CD4-positive, alpha-beta T cell (primary cell): ENCODE results near the gene SERPINE2. TPM values are rescaled to one million over a fixed set of nuclear protein-coding genes. Genes with fewer than 3 reads are reported as not detected.
A peak's percentile ranks its signal among the peaks of the same experiment; 100 is the strongest.

Experiments used
- ATAC-seq: fragments of 200-7000 bp; cut with Tn5 transposase; one replicate; pipeline ENCODE4 v1.10.0; 2022; ENCODE audit warnings: mild to moderate bottlenecking; ENCODE audit not compliant: poor library complexity
- CTCF ChIA-PET: fragments of 350-600 bp; sonication (Branson Sonifier 250); formaldehyde crosslinking; loops from one replicate; lab custom pipeline; 2021; ENCODE audit warnings: antibody characterized with exemption, inconsistent platforms; lab: Charles Lee
- POLR2A ChIA-PET: fragments of 350-600 bp; sonication (Branson Sonifier 250); formaldehyde crosslinking; loops from one replicate; lab custom pipeline; 2021; ENCODE audit warnings: antibody characterized with exemption, inconsistent platforms; lab: Charles Lee
- DNase-seq, 14 experiments: peaks; one replicate each; pipeline ENCODE4 v3.0.0-alpha.2; 2013 to 2020; ENCODE audit warnings: mixed read lengths in 2 of 14
- H3K27ac ChIP-seq, 2 donors: one replicate each; pipeline versions ENCODE4 v1.5.1 to v1.7.0; 2013; ENCODE audit warnings: low read length in 2 of 2, low read depth in 1 of 2, mild to moderate bottlenecking in 1 of 2
- H3K27me3 ChIP-seq, 2 experiments: 1 replicate in 1 of 2; 2 replicates in 1 of 2; pipeline versions ENCODE4 v1.6.1 to v1.7.0; 2013; ENCODE audit warnings: low read length in 2 of 2, control low read depth in 1 of 2, mild to moderate bottlenecking in 1 of 2, moderate library complexity in 1 of 2; ENCODE audit not compliant: insufficient read depth in 2 of 2, control insufficient read depth in 1 of 2
- H3K36me3 ChIP-seq: one replicate; pipeline ENCODE4 v1.6.1; 2013; ENCODE audit warnings: low read length, control low read depth; ENCODE audit not compliant: insufficient read depth
- H3K4me1 ChIP-seq: one replicate; pipeline ENCODE4 v1.6.1; 2013; ENCODE audit warnings: low read length, control low read depth; ENCODE audit not compliant: insufficient read depth
- H3K4me3 ChIP-seq: one replicate; pipeline ENCODE4 v1.5.1; 2013; ENCODE audit warnings: mild to moderate bottlenecking, low read length, moderate library complexity
- H3K9me3 ChIP-seq, 2 experiments: 1 replicate in 1 of 2; 2 replicates in 1 of 2; pipeline versions ENCODE4 v1.6.1 to v1.7.0; 2013; ENCODE audit warnings: low read length in 2 of 2, mild to moderate bottlenecking in 2 of 2, control low read depth in 1 of 2, moderate library complexity in 1 of 2; ENCODE audit not compliant: control insufficient read depth in 1 of 2, insufficient read depth in 1 of 2
- H3K27ac Mint-ChIP-seq: one replicate; pipeline ENCODE4 v1.8.0; 2020; ENCODE audit warnings: mixed read lengths
- H3K27me3 Mint-ChIP-seq: one replicate; pipeline ENCODE4 v1.8.0; 2021; ENCODE audit warnings: mixed read lengths
- H3K36me3 Mint-ChIP-seq: one replicate; pipeline ENCODE4 v1.8.0; 2021; ENCODE audit warnings: low read depth, mixed read lengths
- H3K4me1 Mint-ChIP-seq: one replicate; pipeline ENCODE4 v1.8.0; 2021; ENCODE audit warnings: low read depth, mixed read lengths
- H3K4me3 Mint-ChIP-seq: one replicate; pipeline ENCODE4 v1.8.0; 2020; ENCODE audit warnings: mild to moderate bottlenecking, mixed read lengths
- H3K9me3 Mint-ChIP-seq: one replicate; pipeline ENCODE4 v1.8.0; 2020; ENCODE audit warnings: mixed read lengths
- intact Hi-C, 2 experiments: fragments of 100-400 bp; cut with DNase I in 1 of 2; cut with micrococcal nuclease in 1 of 2; formaldehyde crosslinking; loops; one replicate each; pipeline versions ENCODE4 v1.15.1 to v1.9.0; 2023 to 2025; cut with DNase I, micrococcal nuclease
- total RNA-seq, 174 experiments: library from RNA in 2 of 174; stranded (reverse) in 2 of 174; gene quantifications; one replicate each; pipeline ENCODE4 v1.2.3 and lab custom pipeline; 2021 to 2026
- TF ChIP-seq, protein P1 (sequence below): fragments of 200-600 bp; IDR thresholded peaks from one replicate; pipeline ENCODE4 v1.8.0; 2022; ENCODE audit warnings: antibody characterized with exemption, mild to moderate bottlenecking

SERPINE2 gene
- total RNA-seq, 2 experiments from 2014 or later: 5.1 to 7.3 TPM

DNA sequence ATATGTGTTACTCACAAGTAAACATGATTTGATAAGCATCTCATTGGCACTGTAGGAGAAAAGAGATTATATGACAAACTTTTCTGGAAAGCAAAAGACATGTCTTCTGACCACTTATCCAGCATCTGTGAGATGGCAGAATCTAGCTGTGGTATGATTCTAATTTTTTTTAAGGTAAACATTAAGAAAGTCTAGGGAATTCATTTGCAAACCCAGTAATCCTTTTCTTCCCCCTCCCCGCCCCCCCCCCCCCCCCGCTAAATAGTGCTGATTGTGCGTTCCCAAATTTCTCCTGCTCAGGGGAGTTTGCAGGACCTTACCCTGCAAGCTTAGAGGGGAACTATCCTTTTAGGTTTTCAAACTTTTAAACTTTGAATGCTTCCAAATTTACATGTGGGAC lies 69.8 kb downstream of the SERPINE2 start:
- Histone ChIP-seq H3K36me3 (peaks cover 28% of the 10 kb centered on the region), H3K27ac (no peak overlapping the region), H3K9me3 (no peaks in the 10 kb centered on the region), H3K4me3 (no peak overlapping the region), H3K4me1 (no peaks in the 10 kb centered on the region), H3K27me3 (no peaks in the 10 kb centered on the region)
- Mint-ChIP-seq H3K4me1 (peaks cover 4% of the 10 kb centered on the region), H3K36me3 (peaks cover 44% of the 10 kb centered on the region), H3K27me3 (no peaks in the 10 kb centered on the region), H3K9me3 (no peaks in the 10 kb centered on the region), H3K27ac (no peak overlapping the region), H3K4me3 (no peak overlapping the region)
- no peak for DNase-seq
- TF ChIP-seq, protein P1, sequence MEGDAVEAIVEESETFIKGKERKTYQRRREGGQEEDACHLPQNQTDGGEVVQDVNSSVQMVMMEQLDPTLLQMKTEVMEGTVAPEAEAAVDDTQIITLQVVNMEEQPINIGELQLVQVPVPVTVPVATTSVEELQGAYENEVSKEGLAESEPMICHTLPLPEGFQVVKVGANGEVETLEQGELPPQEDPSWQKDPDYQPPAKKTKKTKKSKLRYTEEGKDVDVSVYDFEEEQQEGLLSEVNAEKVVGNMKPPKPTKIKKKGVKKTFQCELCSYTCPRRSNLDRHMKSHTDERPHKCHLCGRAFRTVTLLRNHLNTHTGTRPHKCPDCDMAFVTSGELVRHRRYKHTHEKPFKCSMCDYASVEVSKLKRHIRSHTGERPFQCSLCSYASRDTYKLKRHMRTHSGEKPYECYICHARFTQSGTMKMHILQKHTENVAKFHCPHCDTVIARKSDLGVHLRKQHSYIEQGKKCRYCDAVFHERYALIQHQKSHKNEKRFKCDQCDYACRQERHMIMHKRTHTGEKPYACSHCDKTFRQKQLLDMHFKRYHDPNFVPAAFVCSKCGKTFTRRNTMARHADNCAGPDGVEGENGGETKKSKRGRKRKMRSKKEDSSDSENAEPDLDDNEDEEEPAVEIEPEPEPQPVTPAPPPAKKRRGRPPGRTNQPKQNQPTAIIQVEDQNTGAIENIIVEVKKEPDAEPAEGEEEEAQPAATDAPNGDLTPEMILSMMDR: no peak
- intact Hi-C loops: loop anchor here in 1 of 2 experiments (5.0 kb wide), 1 partner anchor 42 kb away; no protein-coding TSS in a partner anchor
- ATAC-seq: no peak
- ChIA-PET CTCF (interaction anchor here (0.9 to 3.1 kb wide), 9 partner anchors 9 to 317 kb away, joined by 3 to 26 read pairs (median 7); partner anchors contain the start of gene MRPL44), POLR2A (interaction anchor here (1.4 kb wide), 1 partner anchor 55 kb away, joined by 3 read pairs; no protein-coding TSS in a partner anchor)

- H3K9me3 ChIP-seq: no peaks in the 10 kb centered on the region
- POLR2A ChIA-PET: interaction anchor here (1.5 kb wide), 1 partner anchor 10 kb away, joined by 6 read pairs; the partner anchor contains the start of gene MRPL44
- Mint-ChIP-seq H3K27ac (no peak overlapping the region), H3K4me3 (no peak overlapping the region), H3K27me3 (no peaks in the 10 kb centered on the region), H3K36me3 (peaks cover 50% of the 10 kb centered on the region), H3K9me3 (no peaks in the 10 kb centered on the region), H3K4me1 (peaks cover 9% of the 10 kb centered on the region)
- CTCF ChIA-PET: no interaction called here
- no peak for ATAC-seq
- no peaks in the 10 kb centered on the region for H3K27me3 ChIP-seq
- intact Hi-C loops: loop anchor here in 1 of 2 experiments (5.0 kb wide), 1 partner anchor 41 kb away; no protein-coding TSS in a partner anchor
- DNase-seq: no peak
- TF ChIP-seq, protein P1: no peak
- H3K4me3 ChIP-seq: no peak overlapping the region
- H3K27ac ChIP-seq: no peak overlapping the region
- peaks cover 3% of the 10 kb centered on the region for H3K4me1 ChIP-seq
- H3K36me3 ChIP-seq: peaks cover 36% of the 10 kb centered on the region
These were observed 71.1 kb downstream of the SERPINE2 start for GRCh38 chr2:223967981-223968380.

DNA sequence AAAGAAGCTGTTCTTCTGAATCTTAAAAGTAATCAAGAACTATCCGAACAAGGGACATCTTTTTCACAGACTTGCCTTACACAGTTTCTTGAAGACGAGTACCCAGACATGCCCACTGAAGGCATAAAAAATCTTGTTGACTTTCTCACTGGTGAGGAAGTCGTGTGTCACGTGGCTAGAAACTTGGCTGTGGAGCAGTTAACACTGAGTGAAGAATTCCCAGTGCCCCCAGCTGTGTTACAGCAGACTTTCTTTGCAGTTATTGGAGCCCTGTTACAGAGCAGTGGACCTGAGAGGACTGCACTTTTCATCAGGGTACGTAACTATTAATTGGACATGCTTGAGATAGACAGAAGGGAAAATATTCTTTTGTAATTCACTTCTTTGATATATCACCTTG lies 79.4 kb downstream of the SERPINE2 start:
- H3K36me3 ChIP-seq: peaks cover 39% of the 10 kb centered on the region
- Mint-ChIP-seq H3K4me3 (peak overlapping the region; percentile 58), H3K36me3 (peaks cover 60% of the 10 kb centered on the region), H3K27ac (peak overlapping the region; percentile 57), H3K9me3 (no peaks in the 10 kb centered on the region), H3K27me3 (no peaks in the 10 kb centered on the region), H3K4me1 (peaks cover 76% of the 10 kb centered on the region)
- intact Hi-C loops: loop anchor here (2.0 to 10.0 kb wide), 7 partner anchors 15 to 1302 kb away; partner anchors contain the start of genes CUL3 (in 2 of the 2), ACSL3 (in 1 of the 2), AP1S3 (in 1 of the 2) and DOCK10 (in 1 of the 2)
- ATAC-seq (no peak), DNase-seq (peak in 1 of 14 experiments; percentile 27)
- TF ChIP-seq, protein P1: no peak
- no peaks in the 10 kb centered on the region for H3K9me3 ChIP-seq
- no peak overlapping the region for H3K27ac ChIP-seq
- ChIA-PET CTCF (interaction anchor here (3.4 kb wide), 1 partner anchor 11 kb away, joined by 22 read pairs; no protein-coding TSS in a partner anchor), POLR2A (interaction anchor here (1.1 kb wide), 1 partner anchor 14 kb away, joined by 6 read pairs; the partner anchor contains the start of gene WDFY1)
- H3K27me3 ChIP-seq: no peaks in the 10 kb centered on the region
- H3K4me1 ChIP-seq: peaks cover 39% of the 10 kb centered on the region
- no peak overlapping the region for H3K4me3 ChIP-seq
